Spleen (tissue), 11 donors: ENCODE measurements around the gene LXN. TPM values are rescaled to one million over a fixed set of nuclear protein-coding genes. Genes with fewer than 3 reads are reported as not detected.

ENCODE experiments used
- DNase-seq: peaks from one replicate; pipeline ENCODE4 v3.0.0-alpha.2; 2020
- H3K27ac ChIP-seq, 8 donors: fragments of 200-600 bp; sonication (generic) in 7 of 8; 1 replicate in 4 of 8; 2 replicates in 4 of 8; pipeline versions ENCODE4 v1.5.0 to v1.8.0; 2016 to 2021; ENCODE audit warnings: inconsistent platforms in 4 of 8, mild to moderate bottlenecking in 4 of 8, moderate library complexity in 1 of 8
- H3K27me3 ChIP-seq, 7 donors: fragments of 200-600 bp; sonication (generic) in 6 of 7; replicated peaks in 1 of 7; 1 replicate in 4 of 7; 2 replicates in 3 of 7; pipeline versions ENCODE4 v1.5.0 to v1.8.0; 2016 to 2021; ENCODE audit warnings: inconsistent platforms in 3 of 7, mild to moderate bottlenecking in 1 of 7
- H3K36me3 ChIP-seq, 6 donors: fragments of 200-600 bp; sonication (generic) in 5 of 6; 1 replicate in 4 of 6; 2 replicates in 2 of 6; pipeline versions ENCODE4 v1.5.0 to v1.8.0; 2016 to 2021; ENCODE audit warnings: inconsistent platforms in 2 of 6
- H3K4me1 ChIP-seq, 6 donors: fragments of 200-600 bp; sonication (generic) in 5 of 6; 1 replicate in 3 of 6; 2 replicates in 3 of 6; pipeline versions ENCODE4 v1.5.0 to v1.8.0; 2016 to 2021; ENCODE audit warnings: inconsistent platforms in 3 of 6
- H3K4me3 ChIP-seq, 8 donors: fragments of 200-600 bp; sonication (generic) in 7 of 8; 1 replicate in 4 of 8; 2 replicates in 4 of 8; pipeline versions ENCODE4 v1.5.0 to v1.8.0; 2016 to 2021; ENCODE audit warnings: inconsistent platforms in 4 of 8, mild to moderate bottlenecking in 4 of 8, moderate library complexity in 2 of 8
- H3K9me3 ChIP-seq, 8 donors: fragments of 200-600 bp; sonication (generic) in 7 of 8; 1 replicate in 4 of 8; 2 replicates in 4 of 8; pipeline versions ENCODE4 v1.5.0 to v1.8.0; 2016 to 2021; ENCODE audit warnings: inconsistent platforms in 4 of 8
- CTCF ChIP-seq, 11 experiments: fragments of 200-600 bp in 7 of 11; fragments of 450-650 bp in 4 of 11; sonication (generic) in 4 of 11; IDR thresholded peaks in 8 of 11; conservative IDR thresholded peaks in 3 of 11; 1 replicate in 7 of 11; 2 replicates in 4 of 11; pipeline versions ENCODE4 v1.4.0 to v1.8.0; 2016 to 2021; ENCODE audit warnings: antibody characterized with exemption in 11 of 11, inconsistent platforms in 4 of 11, mild to moderate bottlenecking in 1 of 11
- POLR2A ChIP-seq, 3 donors: fragments of 450-650 bp; IDR thresholded peaks; one replicate each; pipeline ENCODE4 v1.5.1; 2017; ENCODE audit warnings: antibody characterized with exemption in 3 of 3, mild to moderate bottlenecking in 1 of 3
- POLR2AphosphoS5 ChIP-seq, 3 donors: sonication (generic); formaldehyde crosslinking; IDR thresholded peaks; one replicate each; pipeline ENCODE4 v1.5.1; 2017; ENCODE audit warnings: antibody characterized with exemption in 3 of 3
- WGBS, 5 donors: extraction: QIAGEN DNeasy Blood & Tissue Kit in 3 of 5; methylation state at CpG; one replicate each; pipeline versions ENCODE4 v1.1.5 to v1.1.7; 2013 to 2018; 5-methylcytosine and 5-hydroxymethylcytosine counted together
- intact Hi-C: fragments of 100-400 bp; cut with DNase I; formaldehyde crosslinking; loops from one replicate; pipeline ENCODE4 v1.15.0; 2023; ENCODE audit warnings: low total_unique reads
- polyA plus RNA-seq, 3 donors: library from polyadenylated mRNA; stranded (reverse); fragments of 200-250 nt; gene quantifications; one replicate each; pipeline ENCODE4 v1.2.1, GENCODE V29; 2013
- total RNA-seq, 7 donors: library from RNA; depleted of rRNA in 3 of 7; stranded (reverse); fragments of >200 nt in 3 of 7; fragmentation: NEBNext Ultra II Directional in 4 of 7; extraction: Animal tissue kit (Norgen Biotek cat#: 25700) in 4 of 7; gene quantifications; one replicate each; pipeline versions ENCODE4 v1.1.0 to v1.2.1, GENCODE V29; 2016 to 2021
- donor health status: healthy with polysubstance abuse.
- donor health status: DM: no; HTN: no; CAD: no; lungs with moderate emphysema.
- donor health status: DM: no; HTN: no; CAD: no.
- donor health status: Bipolar disorder and iron deficiency.
- donor health status: healthy.
- donor health status: DM: no; HTN: no; CAD: no.
- donor health status: DM: yes; HTN: yes; CAD: no.

The LXN gene
- total and polyA plus RNA-seq, 10 donors: 7.9 to 18.6 (median 12.5) TPM

- TF ChIP-seq CTCF (IDR thresholded peaks at IDR 0.05 in 8 of 11, conservative IDR thresholded peaks at IDR 0.05 in 3 of 11) (no peak), POLR2A (IDR thresholded peaks at IDR 0.05) (no peak), POLR2AphosphoS5 (IDR thresholded peaks at IDR 0.05) (no peak)
- intact Hi-C loops: no loop called here
- Histone ChIP-seq H3K36me3 (peaks cover 0 to 43% (median 24%) of the 10 kb centered on the region in 6 donors), H3K4me3 (peak overlapping the region; percentile 39 to 76 (median 62)), H3K27me3 (no peaks in the 10 kb centered on the region), H3K9me3 (no peaks in the 10 kb centered on the region), H3K4me1 (peaks cover 7 to 33% (median 24%) of the 10 kb centered on the region in 6 donors), H3K27ac (peak overlapping the region; percentile 29 to 87 (median 78))
- DNase-seq: no peak
- WGBS, 5 donors: 5 to 19% (median 10%) methylated on average over 6 of the region's 6 CpGs
Measured at GRCh38 chr3:158671821-158672214, 630 bp downstream of the LXN start.

GRCh38 chr3:158668506-158668905 lies 3.9 kb downstream of the LXN start:
- Histone ChIP-seq H3K27ac (no peak overlapping the region), H3K27me3 (no peaks in the 10 kb centered on the region), H3K4me3 (no peak overlapping the region), H3K36me3 (peaks cover 0 to 73% (median 45%) of the 10 kb centered on the region in 6 donors), H3K4me1 (peaks cover 7 to 33% (median 24%) of the 10 kb centered on the region in 6 donors), H3K9me3 (no peaks in the 10 kb centered on the region)
- DNase-seq: no peak
- WGBS, 5 donors: 73 to 88% (median 76%) methylated on average over 2 of the region's 2 CpGs
- no peak for TF ChIP-seq POLR2AphosphoS5 (IDR thresholded peaks at IDR 0.05)
- TF ChIP-seq POLR2A (IDR thresholded peaks at IDR 0.05): no peak
- TF ChIP-seq CTCF (IDR thresholded peaks at IDR 0.05 in 8 of 11, conservative IDR thresholded peaks at IDR 0.05 in 3 of 11): no peak
- intact Hi-C loops: no loop called here

- H3K36me3 ChIP-seq: peaks cover 0 to 94% (median 59%) of the 10 kb centered on the region in 6 donors
- no peak for DNase-seq
- no peak for TF ChIP-seq POLR2AphosphoS5 (IDR thresholded peaks at IDR 0.05)
- no peak for TF ChIP-seq CTCF (IDR thresholded peaks at IDR 0.05 in 8 of 11, conservative IDR thresholded peaks at IDR 0.05 in 3 of 11)
- TF ChIP-seq POLR2A (IDR thresholded peaks at IDR 0.05): no peak
- no peak overlapping the region for H3K27ac ChIP-seq
- H3K9me3 ChIP-seq: no peaks in the 10 kb centered on the region
- WGBS, 5 donors: 87 to 93% (median 91%) methylated on average over 3 of the region's 3 CpGs
- intact Hi-C loops: no loop called here
- no peaks in the 10 kb centered on the region for H3K27me3 ChIP-seq
- H3K4me1 ChIP-seq: peaks cover under 1 to 15% (median 9%) of the 10 kb centered on the region in 6 donors
- no peak overlapping the region for H3K4me3 ChIP-seq
Measured at GRCh38 chr3:158666416-158666815, 6.0 kb downstream of the LXN start.

DNA sequence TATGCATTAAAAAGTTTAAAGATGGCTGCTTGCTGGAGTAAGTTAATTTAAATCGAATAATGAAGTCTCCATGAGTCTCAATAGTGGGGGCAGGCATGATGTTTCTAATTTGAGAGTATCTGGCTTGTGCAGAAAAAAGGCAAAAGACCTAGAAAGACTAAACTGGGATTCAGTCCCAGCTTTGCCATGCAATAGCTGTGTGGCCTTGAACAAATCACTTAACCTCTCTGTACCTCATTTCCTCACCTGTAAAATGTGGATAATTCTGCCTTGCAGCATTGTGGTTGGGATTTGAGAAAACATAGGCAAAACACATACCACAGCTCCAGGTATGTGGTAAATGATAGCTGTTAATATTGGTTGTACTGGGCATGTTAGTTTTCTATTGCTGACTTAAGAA lies 8.6 kb downstream of the LXN start:
- TF ChIP-seq POLR2A (IDR thresholded peaks at IDR 0.05): no peak
- H3K4me1 ChIP-seq: peaks cover 0 to 13% (median 0%) of the 10 kb centered on the region in 6 donors
- no peaks in the 10 kb centered on the region for H3K9me3 ChIP-seq
- intact Hi-C loops: no loop called here
- H3K27me3 ChIP-seq: no peaks in the 10 kb centered on the region
- no peak overlapping the region for H3K4me3 ChIP-seq
- H3K27ac ChIP-seq: no peak overlapping the region
- DNase-seq: no peak
- WGBS, 5 donors: 90 to 98% (median 92%) methylated on average over 1 of the region's 1 CpG
- peaks cover 0 to 100% (median 71%) of the 10 kb centered on the region in 6 donors for H3K36me3 ChIP-seq

- H3K36me3 ChIP-seq: peaks cover 0 to 100% (median 71%) of the 10 kb centered on the region in 6 donors
- no peak overlapping the region for H3K4me3 ChIP-seq
- peaks cover 0 to 13% (median 0%) of the 10 kb centered on the region in 6 donors for H3K4me1 ChIP-seq
- H3K27ac ChIP-seq: no peak overlapping the region
- H3K27me3 ChIP-seq: no peaks in the 10 kb centered on the region
- intact Hi-C loops: no loop called here
- DNase-seq: no peak
- no peak for TF ChIP-seq CTCF (IDR thresholded peaks at IDR 0.05 in 8 of 11, conservative IDR thresholded peaks at IDR 0.05 in 3 of 11)
- no peak for TF ChIP-seq POLR2A (IDR thresholded peaks at IDR 0.05)
- no peak for TF ChIP-seq POLR2AphosphoS5 (IDR thresholded peaks at IDR 0.05)
- H3K9me3 ChIP-seq: no peaks in the 10 kb centered on the region
- 85 to 98% (median 92%) methylated on average over 1 of the region's 1 CpG for WGBS, 5 donors
Measured at GRCh38 chr3:158663246-158663645, 9.2 kb downstream of the LXN start.
